ENCODE results near the gene KLHL3.
"Not testable (repeated sequence)": the region's sequence is repeated elsewhere in the genome, so short reads cannot be mapped to it uniquely, and the experiment has no call there.

The KLHL3 gene

GRCh38 chr5:137656558-137656957 lies 79.3 kb downstream of the KLHL3 start:
- H3K36me3 Mint-ChIP-seq (ENCODE audit: low read depth), result no peaks in the 10 kb centered on the region
- H3K4me3 Mint-ChIP-seq, result no peak overlapping the region
- no peaks in the 10 kb centered on the region for H3K27me3 Mint-ChIP-seq (ENCODE audit: low read depth)
- no peaks in the 10 kb centered on the region for H3K9me3 Mint-ChIP-seq
- H3K27ac Mint-ChIP-seq, result no peak overlapping the region
- no peaks in the 10 kb centered on the region for H3K4me1 Mint-ChIP-seq (ENCODE audit: low read depth)

GRCh38 chr5:137651022-137651421 lies 84.9 kb downstream of the KLHL3 start:
- H3K27ac Mint-ChIP-seq, result no peak overlapping the region
- H3K9me3 Mint-ChIP-seq, result no peaks in the 10 kb centered on the region
- H3K27me3 Mint-ChIP-seq (ENCODE audit: low read depth), result no peaks in the 10 kb centered on the region
- H3K4me3 Mint-ChIP-seq, result no peak overlapping the region
- H3K4me1 Mint-ChIP-seq (ENCODE audit: low read depth), result no peaks in the 10 kb centered on the region
- no peaks in the 10 kb centered on the region for H3K36me3 Mint-ChIP-seq (ENCODE audit: low read depth)

- no peaks in the 10 kb centered on the region for H3K27me3 Mint-ChIP-seq (ENCODE audit: low read depth)
- H3K4me1 Mint-ChIP-seq (ENCODE audit: low read depth), result no peaks in the 10 kb centered on the region
- H3K9me3 Mint-ChIP-seq, result no peaks in the 10 kb centered on the region
- H3K36me3 Mint-ChIP-seq (ENCODE audit: low read depth), result no peaks in the 10 kb centered on the region
- no peak overlapping the region for H3K4me3 Mint-ChIP-seq
- no peak overlapping the region for H3K27ac Mint-ChIP-seq
These were observed 86.5 kb downstream of the KLHL3 start for GRCh38 chr5:137649228-137649935.

- no peak overlapping the region for H3K27ac Mint-ChIP-seq
- H3K4me1 Mint-ChIP-seq (ENCODE audit: low read depth), result no peaks in the 10 kb centered on the region
- H3K4me3 Mint-ChIP-seq, result no peak overlapping the region
- no peaks in the 10 kb centered on the region for H3K27me3 Mint-ChIP-seq (ENCODE audit: low read depth)
- H3K36me3 Mint-ChIP-seq (ENCODE audit: low read depth), result no peaks in the 10 kb centered on the region
- no peaks in the 10 kb centered on the region for H3K9me3 Mint-ChIP-seq
These were observed 87.5 kb downstream of the KLHL3 start for GRCh38 chr5:137648361-137648760.

DNA sequence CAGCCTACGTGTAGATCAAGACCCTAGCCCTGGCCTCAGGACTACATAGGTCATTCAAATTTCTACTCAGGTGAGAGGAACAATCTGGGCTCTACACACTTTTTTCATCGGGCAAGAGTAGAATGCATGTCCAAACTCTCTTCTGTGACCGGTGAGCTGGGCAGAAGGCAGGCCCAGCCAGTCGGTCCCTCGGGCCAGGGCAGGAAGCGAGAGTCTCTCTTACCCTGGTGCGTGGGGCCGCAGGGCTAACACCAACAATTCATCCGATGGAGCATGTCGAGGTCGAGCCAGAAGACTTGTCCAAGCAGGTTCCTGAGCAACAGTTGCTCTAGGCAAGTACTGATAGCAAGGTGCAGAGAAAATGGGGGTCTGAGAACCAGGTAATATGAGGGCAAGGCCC lies 88.5 kb downstream of the KLHL3 start:
- H3K4me3 Mint-ChIP-seq, result no peak overlapping the region
- no peak overlapping the region for H3K27ac Mint-ChIP-seq
- H3K9me3 Mint-ChIP-seq, result no peaks in the 10 kb centered on the region
- H3K4me1 Mint-ChIP-seq (ENCODE audit: low read depth), result no peaks in the 10 kb centered on the region
- peaks cover 2% of the 10 kb centered on the region for H3K27me3 Mint-ChIP-seq (ENCODE audit: low read depth)
- H3K36me3 Mint-ChIP-seq (ENCODE audit: low read depth), result no peaks in the 10 kb centered on the region

DNA sequence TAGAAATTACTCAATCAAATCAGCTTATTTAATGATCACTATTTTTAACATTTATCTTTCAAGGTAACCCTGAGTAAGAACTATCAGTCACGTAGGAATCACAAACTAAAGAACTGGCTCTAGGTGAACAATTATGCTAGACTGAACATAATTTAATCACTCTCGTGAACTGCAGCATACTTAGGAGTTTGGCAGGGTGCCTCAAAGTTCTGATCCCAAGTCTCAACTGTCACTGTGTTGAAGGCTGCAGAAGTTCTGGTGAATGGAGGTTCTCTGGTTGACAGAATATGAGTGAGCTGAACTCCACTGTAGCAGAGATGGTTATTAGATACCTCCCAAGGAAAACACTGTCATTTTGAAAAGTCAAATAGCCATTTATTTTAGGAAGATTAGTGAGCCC lies 89.1 kb downstream of the KLHL3 start:
- Mint-ChIP-seq H3K36me3 (ENCODE audit: low read depth) (no peaks in the 10 kb centered on the region), H3K4me3 (no peak overlapping the region), H3K9me3 (no peaks in the 10 kb centered on the region), H3K27ac (no peak overlapping the region), H3K27me3 (ENCODE audit: low read depth) (peaks cover 4% of the 10 kb centered on the region), H3K4me1 (ENCODE audit: low read depth) (no peaks in the 10 kb centered on the region)

GRCh38 chr5:137643081-137643480 lies 92.8 kb downstream of the KLHL3 start:
- not testable (repeated sequence) for H3K27ac Mint-ChIP-seq; H3K36me3 Mint-ChIP-seq (ENCODE audit: low read depth); H3K4me3 Mint-ChIP-seq; H3K27me3 Mint-ChIP-seq (ENCODE audit: low read depth); H3K4me1 Mint-ChIP-seq (ENCODE audit: low read depth); H3K9me3 Mint-ChIP-seq

- Mint-ChIP-seq H3K27ac (no peak overlapping the region), H3K36me3 (ENCODE audit: low read depth) (no peaks in the 10 kb centered on the region), H3K4me3 (no peak overlapping the region), H3K9me3 (no peaks in the 10 kb centered on the region), H3K4me1 (ENCODE audit: low read depth) (no peaks in the 10 kb centered on the region), H3K27me3 (ENCODE audit: low read depth) (peaks cover 4% of the 10 kb centered on the region)
These were observed 93.8 kb downstream of the KLHL3 start for GRCh38 chr5:137642091-137642490.

DNA sequence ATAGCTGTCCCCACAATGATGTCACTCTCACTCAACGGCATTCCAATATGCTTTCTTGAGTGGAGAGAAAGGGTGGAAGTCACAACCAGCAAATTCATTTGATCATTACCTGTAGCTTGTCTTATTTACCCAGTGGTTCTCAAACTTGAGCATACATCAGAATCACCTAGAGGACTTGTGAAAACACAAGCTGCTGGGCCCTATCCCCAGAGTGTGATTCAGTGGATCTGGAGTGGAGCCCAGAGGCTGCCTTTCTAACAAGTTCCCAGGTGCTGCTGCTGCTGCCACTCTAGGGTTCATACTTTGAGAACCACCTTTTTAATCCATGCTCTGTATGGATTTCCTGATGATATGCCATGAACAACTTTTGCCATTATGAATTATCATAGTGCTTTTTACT lies 94.7 kb downstream of the KLHL3 start:
- Mint-ChIP-seq H3K27ac (no peak overlapping the region), H3K9me3 (no peaks in the 10 kb centered on the region), H3K27me3 (ENCODE audit: low read depth) (peaks cover 4% of the 10 kb centered on the region), H3K36me3 (ENCODE audit: low read depth) (no peaks in the 10 kb centered on the region), H3K4me3 (no peak overlapping the region), H3K4me1 (ENCODE audit: low read depth) (no peaks in the 10 kb centered on the region)

DNA sequence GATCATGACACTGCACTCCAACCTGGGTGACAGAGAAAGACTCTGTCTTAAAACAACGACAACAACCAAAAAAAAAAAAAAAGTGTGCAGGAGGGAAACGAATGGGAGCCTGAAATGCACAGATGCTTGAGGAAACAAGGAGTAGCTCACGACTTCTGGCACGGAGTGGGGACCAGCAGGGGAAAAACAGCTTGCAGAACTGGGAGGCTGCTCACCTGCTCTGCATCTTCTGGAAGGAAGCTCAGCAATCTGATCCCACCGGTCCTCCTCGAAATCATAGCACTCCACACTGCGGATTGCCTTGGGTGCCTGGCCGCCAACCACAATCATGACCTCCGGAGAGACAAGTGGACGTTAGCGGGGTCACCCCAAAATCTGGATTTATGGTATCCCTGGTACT lies 96.2 kb downstream of the KLHL3 start:
- Mint-ChIP-seq H3K9me3 (no peaks in the 10 kb centered on the region), H3K4me1 (ENCODE audit: low read depth) (no peaks in the 10 kb centered on the region), H3K36me3 (ENCODE audit: low read depth) (no peaks in the 10 kb centered on the region), H3K27me3 (ENCODE audit: low read depth) (peaks cover 4% of the 10 kb centered on the region), H3K4me3 (no peak overlapping the region), H3K27ac (no peak overlapping the region)

DNA sequence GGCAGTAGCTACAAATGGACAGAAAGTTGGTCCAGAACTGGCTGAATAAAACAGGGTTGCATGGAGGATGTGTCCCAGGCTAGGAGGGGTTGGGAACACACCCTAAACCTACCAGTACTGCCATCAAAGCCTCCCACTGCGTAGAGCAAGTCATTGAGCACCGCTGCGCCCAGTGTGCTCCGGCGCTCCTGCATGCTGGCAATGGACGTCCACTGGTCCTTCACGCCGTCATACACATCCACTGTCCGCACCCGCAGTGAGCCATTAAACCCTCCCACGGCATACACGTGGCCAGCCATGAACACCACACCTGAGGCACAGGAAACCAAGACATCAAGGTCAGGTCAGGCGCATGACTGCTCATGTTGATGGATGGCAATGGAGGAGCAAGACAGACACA lies 97.0 kb downstream of the KLHL3 start:
- no peak overlapping the region for H3K27ac Mint-ChIP-seq
- H3K36me3 Mint-ChIP-seq (ENCODE audit: low read depth), result no peaks in the 10 kb centered on the region
- H3K9me3 Mint-ChIP-seq, result no peaks in the 10 kb centered on the region

DNA sequence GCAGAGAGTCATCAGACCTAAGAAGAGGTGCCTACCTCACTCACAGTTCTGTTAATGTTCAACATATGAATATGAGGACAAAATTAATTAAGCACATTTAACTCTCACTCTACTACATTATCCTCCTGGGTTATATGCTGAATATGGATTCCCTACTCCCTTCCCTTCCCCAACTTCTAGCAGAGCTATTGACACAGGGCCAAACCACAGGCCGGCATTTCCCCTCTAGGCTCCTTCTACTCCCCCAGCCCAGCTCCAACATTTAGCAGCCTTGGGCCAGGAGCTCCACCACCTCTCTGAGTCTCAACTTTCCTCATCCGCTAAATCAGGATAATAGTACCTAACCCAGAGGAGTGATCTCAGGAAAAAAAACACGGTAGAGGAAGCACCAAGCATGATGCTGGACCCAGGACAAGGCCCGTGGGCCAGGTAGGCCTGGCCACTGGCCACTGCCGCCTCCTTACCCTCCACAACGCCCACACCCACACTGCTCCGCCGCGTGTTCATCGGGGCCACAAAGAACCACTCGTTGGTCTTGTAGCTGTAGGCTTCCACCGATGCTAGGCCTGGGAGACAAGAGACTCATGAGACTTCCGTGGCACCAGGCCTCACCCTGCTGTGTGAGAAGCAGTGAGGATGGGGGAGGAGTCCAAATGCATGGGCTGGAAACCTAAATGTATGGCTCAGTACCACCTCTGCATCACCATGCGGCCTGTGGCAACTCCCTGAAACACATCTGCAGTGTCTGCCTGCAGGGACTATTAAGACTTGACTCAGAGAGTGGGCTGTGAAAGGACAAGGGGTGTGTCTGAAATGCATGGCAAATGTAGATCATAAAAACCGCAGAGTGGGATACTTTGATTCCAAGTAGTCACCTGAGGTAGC lies 98.8 kb downstream of the KLHL3 start:
- Mint-ChIP-seq H3K27me3 (ENCODE audit: low read depth) (no peaks in the 10 kb centered on the region), H3K36me3 (ENCODE audit: low read depth) (no peaks in the 10 kb centered on the region), H3K4me1 (ENCODE audit: low read depth) (no peaks in the 10 kb centered on the region), H3K9me3 (no peaks in the 10 kb centered on the region), H3K27ac (no peak overlapping the region), H3K4me3 (no peak overlapping the region)

More for the DNA sequence above, 97.0 kb downstream of the KLHL3 start:
- Mint-ChIP-seq H3K4me1 (ENCODE audit: low read depth) (no peaks in the 10 kb centered on the region), H3K4me3 (no peak overlapping the region), H3K27me3 (ENCODE audit: low read depth) (peaks cover 4% of the 10 kb centered on the region)

DNA sequence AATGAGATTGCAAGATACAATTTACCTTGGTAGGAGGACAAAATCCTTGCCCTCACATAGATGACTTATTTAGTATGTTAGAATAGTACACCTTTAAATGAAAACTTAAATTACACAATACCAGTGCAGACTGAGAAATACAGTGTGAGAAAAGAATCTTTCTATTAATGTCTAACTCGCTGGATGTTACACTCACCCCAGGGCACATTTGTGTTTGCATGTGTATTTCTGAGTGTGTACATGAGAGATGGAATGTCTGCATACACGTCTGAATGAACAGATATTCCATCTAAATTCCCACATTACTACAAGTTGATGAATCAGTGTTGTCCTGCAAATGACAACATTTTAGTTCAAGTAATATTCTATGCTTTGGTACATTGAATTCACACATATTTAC lies 99.8 kb downstream of the KLHL3 start:
- H3K9me3 Mint-ChIP-seq, result no peaks in the 10 kb centered on the region
- H3K27ac Mint-ChIP-seq, result no peak overlapping the region
- H3K4me1 Mint-ChIP-seq (ENCODE audit: low read depth), result no peaks in the 10 kb centered on the region
- H3K36me3 Mint-ChIP-seq (ENCODE audit: low read depth), result no peaks in the 10 kb centered on the region
- no peaks in the 10 kb centered on the region for H3K27me3 Mint-ChIP-seq (ENCODE audit: low read depth)
- H3K4me3 Mint-ChIP-seq, result no peak overlapping the region

DNA sequence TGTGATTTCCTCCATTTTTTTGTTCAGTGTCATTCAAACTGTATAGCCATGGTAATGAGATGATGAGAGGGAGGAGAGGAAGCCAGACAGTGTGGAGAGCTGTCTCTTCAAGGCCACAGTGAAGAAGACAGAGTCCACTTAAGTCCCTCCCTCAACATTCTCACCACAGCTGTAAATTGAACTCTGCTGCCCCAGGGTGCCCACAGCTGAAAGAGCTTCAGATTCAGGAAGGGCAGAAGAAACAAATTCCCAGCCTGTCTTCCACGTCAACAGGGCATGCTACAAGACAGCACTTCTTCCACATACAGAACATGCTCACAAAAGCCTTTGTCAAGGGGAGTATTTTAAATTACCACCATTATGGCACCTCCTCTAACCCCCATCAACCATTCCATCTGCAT lies 100.4 kb downstream of the KLHL3 start:
- H3K4me1 Mint-ChIP-seq (ENCODE audit: low read depth), result no peaks in the 10 kb centered on the region
- no peaks in the 10 kb centered on the region for H3K36me3 Mint-ChIP-seq (ENCODE audit: low read depth)
- no peak overlapping the region for H3K27ac Mint-ChIP-seq
- no peak overlapping the region for H3K4me3 Mint-ChIP-seq
- H3K27me3 Mint-ChIP-seq (ENCODE audit: low read depth), result no peaks in the 10 kb centered on the region
- no peaks in the 10 kb centered on the region for H3K9me3 Mint-ChIP-seq

DNA sequence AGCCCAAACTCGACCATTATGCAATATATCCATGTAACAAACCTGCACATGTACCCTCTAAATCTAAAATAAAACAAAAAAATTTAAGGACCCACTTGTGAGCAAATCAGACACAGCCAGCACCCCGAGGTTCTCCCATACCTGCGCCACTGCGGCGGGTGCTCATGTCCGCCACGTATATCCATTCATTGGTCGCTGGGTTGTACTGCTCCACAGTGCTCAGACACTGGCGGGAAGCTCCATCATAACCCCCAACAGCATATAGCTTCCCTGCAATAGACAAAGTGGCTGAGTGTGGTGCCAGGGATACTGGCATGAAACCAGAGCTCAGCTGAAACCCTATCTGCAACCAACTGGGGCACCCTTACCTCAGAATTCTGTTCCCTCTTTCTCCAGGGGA lies 102.0 kb downstream of the KLHL3 start:
- Mint-ChIP-seq H3K27me3 (ENCODE audit: low read depth) (no peaks in the 10 kb centered on the region), H3K4me1 (ENCODE audit: low read depth) (no peaks in the 10 kb centered on the region), H3K27ac (no peak overlapping the region), H3K36me3 (ENCODE audit: low read depth) (no peaks in the 10 kb centered on the region), H3K4me3 (no peak overlapping the region), H3K9me3 (no peaks in the 10 kb centered on the region)
